ENCODE data around the gene ACER3.
"Not testable (repeated sequence)": the region's sequence is repeated elsewhere in the genome, so short reads cannot be mapped to it uniquely, and the experiment has no call there.

Gene ACER3

GRCh38 chr11:76919887-76920746 lies 59.4 kb downstream of the ACER3 start:
- peak; percentile 93 for DNase-seq (ENCODE audit: low spot score)

GRCh38 chr11:76927160-76927559 lies 66.4 kb downstream of the ACER3 start:
- no peak for DNase-seq (ENCODE audit: low spot score)

GRCh38 chr11:76935042-76935441 lies 74.3 kb downstream of the ACER3 start:
- no peak for DNase-seq (ENCODE audit: low spot score)

GRCh38 chr11:76939219-76939631 lies 78.5 kb downstream of the ACER3 start:
- DNase-seq (ENCODE audit: low spot score), result no peak

GRCh38 chr11:76944225-76944624 lies 83.5 kb downstream of the ACER3 start:
- DNase-seq (ENCODE audit: low spot score), result no peak

DNA sequence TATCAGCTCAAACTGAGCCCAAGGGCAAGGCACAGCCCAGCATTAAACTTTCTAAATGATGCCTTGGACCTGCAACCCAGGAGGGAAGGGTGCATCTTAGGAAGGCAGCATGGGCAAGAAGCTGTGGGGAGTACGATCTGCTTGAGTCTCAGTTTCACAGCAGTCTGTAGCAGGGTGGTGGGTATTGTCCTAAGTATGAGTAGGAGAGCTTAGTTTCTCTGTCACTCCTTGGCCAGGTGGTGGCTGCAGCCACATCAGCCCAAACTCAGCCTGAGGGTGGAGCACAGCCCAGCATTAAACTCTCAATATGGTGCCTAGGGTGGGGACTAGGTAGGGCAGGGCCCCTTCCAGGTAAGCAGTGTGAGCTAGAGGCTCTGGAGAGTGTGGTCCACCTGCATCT lies 85.5 kb downstream of the ACER3 start:
- DNase-seq (ENCODE audit: low spot score), result no peak

DNA sequence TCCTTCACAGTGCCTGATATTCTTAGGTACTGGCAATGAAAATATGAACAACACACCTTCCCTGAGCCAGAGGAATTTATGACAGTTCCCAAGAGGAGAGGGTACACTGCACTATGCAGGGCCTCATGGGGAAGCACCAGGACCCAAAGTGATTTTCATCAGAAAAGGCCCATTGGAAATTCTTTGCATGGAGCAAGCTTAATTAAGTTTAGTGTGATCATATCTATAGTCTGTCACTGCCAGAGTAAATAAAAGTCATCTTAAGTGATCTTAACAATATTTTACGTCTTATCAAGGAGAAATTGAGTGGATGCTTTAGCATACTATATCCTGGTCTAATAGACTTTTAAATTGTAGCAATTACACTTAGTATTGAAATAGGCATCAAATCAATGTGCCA lies 86.5 kb downstream of the ACER3 start:
- DNase-seq (ENCODE audit: low spot score), result no peak

DNA sequence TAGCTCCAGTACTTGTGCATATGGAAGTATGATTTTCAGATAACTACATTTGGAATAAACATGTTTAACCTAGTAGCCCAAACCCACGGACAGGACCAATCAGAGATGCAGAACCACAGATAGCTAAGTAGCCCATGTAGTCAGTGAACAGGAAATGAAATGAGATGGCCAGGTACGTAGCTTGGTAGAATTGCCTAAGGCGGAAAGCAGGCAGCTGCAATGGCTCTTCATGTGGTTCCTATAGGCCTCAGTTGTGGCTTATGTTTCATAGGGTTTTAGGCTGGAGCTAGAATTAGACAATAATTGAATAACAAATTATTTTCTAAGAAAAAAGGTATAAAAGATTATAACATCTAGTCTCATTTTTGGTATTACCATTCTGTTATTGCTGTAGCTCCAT lies 87.1 kb downstream of the ACER3 start:
- no peak for DNase-seq (ENCODE audit: low spot score)

DNA sequence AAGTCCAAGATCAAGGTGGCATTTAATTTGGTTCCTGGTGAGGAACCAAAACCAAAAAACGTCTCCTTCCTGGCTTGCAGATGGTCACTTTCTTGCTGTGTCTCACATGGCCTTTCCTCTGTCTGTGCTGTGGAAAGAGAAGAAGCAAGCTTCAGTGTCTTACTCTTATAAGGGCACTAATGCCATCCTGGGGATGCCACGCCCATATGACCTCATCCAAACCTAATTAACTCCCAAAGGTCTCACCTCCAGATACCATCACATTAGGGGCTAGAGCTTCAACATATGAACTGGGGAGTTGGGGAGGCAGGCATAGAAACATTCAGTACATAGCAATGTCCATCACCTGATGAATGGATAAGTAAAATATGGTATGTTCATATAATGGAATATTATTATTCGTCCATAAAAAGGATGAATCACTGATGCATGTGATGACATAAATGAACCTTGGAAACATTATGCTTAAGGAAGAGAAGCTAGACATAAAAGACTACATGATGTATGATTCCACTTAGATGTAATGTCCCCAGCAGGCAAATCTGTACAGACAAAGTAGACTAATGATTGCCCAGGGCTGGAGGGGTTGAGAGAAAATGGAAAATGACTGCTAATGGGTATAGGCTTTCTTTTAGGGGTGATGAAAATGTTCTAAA lies 94.9 kb downstream of the ACER3 start:
- no peak for DNase-seq (ENCODE audit: low spot score)

GRCh38 chr11:76962583-76963416 lies 102.1 kb downstream of the ACER3 start:
- DNase-seq (ENCODE audit: low spot score), result no peak

- DNase-seq (ENCODE audit: low spot score), result not testable (repeated sequence)
Measured at GRCh38 chr11:76963417-76964168, 102.9 kb downstream of the ACER3 start.

DNA sequence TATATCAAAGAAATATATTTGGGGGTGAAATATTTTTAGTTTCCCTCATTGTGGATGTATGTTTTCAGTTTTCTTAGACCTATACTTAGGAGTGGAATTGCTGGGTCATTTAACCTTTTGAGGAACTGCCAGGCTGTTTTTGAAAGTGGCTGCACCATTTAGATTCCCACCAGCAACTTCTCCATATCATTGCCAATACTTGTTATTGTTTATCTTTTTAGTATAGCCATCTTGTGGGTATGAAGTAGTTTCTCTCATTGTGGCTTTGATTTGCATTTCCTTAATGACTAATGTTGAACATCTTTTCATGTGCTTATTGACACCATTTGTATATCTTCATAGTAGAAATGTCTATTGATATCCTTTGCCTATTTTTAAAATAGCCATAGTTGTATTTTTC lies 111.3 kb downstream of the ACER3 start:
- no peak for DNase-seq (ENCODE audit: low spot score)

DNA sequence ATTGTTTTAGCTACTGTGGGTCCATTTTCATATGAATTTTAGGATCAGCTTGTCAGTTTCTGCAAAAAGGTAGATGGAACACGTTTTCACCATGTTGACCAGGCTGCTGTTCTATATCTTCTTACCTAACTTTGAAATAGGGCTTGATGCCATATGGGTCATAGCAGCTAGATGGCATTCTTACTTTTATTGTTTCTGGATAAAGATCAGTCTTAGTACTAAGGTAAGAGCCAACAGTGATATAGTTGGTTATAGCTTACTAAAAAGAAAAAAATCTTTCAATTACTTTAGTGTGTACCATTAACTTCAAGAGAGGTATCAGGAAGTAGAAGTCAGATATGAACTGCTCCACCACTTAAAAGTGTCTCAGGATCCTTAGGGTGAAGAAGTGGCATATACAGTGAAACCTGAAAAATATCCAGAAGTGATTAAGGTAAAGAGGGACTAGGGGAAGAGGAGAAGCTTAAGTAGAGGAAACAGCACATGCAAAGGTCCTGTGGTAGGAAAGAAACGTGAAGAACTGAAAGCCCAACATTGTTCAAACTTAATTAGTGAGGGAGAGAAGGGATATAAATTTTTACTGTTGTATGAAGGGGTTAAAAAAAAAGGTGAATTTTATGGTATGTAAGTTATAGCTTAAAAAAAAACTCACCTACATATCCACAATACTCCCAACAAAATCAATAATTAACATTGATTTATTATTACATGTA lies 113.6 kb downstream of the ACER3 start:
- no peak for DNase-seq (ENCODE audit: low spot score)

DNA sequence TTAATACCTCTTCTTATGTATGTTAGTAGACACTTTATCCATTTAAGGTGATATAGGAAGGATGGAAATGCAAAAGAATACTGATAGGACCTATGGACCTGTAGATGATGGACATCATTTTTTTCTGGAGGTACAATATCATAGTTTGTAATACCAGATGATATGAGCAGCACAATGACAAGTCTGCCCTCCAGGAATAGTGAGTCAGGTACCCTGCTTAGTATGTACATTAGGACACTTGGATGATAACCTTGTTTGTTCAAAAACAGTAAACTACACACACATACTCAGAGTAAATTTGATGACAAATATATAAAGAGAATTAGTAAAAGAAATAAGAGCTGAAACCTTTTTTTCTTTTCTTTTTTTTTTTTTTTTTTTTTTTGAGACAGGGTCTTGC lies 114.8 kb downstream of the ACER3 start:
- DNase-seq (ENCODE audit: low spot score), result no peak

- no peak for DNase-seq (ENCODE audit: low spot score)
Measured at GRCh38 chr11:76977791-76978190, 117.1 kb downstream of the ACER3 start.

- DNase-seq (ENCODE audit: low spot score), result no peak
Measured at GRCh38 chr11:76978239-76978638, 117.5 kb downstream of the ACER3 start.

DNA sequence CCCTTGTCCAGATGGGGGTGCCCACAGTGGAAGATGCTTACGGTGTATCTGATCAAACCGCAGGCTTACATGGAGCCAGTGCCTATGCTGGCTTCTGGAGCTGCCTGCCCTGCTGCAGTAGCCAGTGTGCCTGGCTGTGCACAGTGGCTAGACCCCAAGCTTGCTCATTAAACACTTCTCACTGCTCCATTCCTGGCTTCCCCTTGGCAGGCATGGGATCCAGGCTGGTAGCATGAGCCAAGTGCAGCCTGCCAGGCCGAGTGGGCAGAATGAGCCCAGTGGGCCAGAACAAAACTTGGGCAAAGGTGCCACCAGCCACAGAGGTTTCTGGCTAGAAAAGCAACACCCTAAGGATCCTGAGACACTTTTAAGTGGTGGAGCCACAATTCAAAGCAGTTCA lies 118.1 kb downstream of the ACER3 start:
- no peak for DNase-seq (ENCODE audit: low spot score)

- DNase-seq (ENCODE audit: low spot score), result no peak
Measured at GRCh38 chr11:76980196-76980595, 119.5 kb downstream of the ACER3 start.

DNA sequence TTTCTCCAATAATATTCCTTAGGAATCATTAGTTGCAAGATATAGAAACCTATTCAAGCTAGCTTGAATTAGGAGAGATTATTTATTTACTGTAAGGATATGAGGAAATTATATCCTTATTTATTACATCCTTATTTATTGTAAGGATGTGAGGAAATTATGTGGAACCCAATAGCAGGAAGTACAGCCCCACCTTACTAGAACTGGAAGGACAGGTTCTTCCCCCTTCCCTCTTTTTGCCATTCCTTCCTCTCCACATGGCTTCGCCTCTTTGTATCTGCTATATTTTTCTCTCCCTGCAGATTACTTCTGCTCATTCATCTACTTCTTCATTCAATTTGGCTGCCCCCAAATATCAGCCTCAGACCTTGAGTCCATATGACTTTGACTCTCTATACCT lies 124.0 kb downstream of the ACER3 start:
- no peak for DNase-seq (ENCODE audit: low spot score)

DNA sequence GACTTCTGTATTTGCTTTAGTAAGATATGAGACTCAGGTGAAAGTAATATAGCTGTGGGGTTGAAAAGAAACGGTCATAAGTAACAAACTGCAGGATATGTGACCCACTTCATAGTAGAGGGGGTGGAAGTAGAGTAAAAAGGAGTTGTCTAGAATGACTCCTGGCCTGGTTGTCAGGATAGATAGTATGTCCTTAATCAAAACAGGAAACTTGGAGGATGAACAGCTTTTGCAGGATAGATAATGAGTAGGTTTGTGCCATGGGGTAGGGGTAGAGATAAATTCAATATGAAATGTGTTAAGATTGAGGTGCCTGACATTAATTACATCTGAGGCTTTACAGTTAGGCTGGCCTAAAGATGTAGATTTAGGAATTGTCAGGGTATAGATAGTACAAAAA lies 126.5 kb downstream of the ACER3 start:
- no peak for DNase-seq (ENCODE audit: low spot score)

DNA sequence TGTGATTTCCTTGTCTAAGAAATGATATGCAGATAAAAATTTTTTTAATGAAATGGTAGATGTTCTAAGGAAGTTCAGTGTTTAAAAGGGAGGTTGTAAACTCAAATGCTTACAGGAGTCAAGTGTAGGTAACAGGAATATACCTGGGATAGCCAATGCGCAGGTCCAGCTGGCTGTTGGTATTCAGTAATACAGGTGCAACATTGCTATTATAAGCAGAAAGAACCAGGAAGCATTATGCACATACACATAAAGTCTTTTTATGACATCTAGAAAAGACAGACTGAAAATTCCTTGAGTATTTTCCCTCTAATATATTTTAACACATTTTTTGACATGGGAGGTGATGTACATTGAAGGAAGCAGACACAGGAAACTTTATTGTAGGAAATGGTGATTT lies 129.9 kb downstream of the ACER3 start:
- no peak for DNase-seq (ENCODE audit: low spot score)
